Esophagus squamous epithelium (tissue), 5 donors: Measurements from ENCODE around the gene MICU2. TPM values are rescaled to one million over a fixed set of nuclear protein-coding genes. Genes with fewer than 3 reads are reported as not detected.

Experiments used
- DNase-seq: peaks from one replicate; lab custom pipeline; 2025; lab: John Stamatoyannopoulos, UW
- H3K27ac ChIP-seq, 4 donors: fragments of 200-600 bp; sonication (generic); one replicate each; pipeline ENCODE4 v1.5.1; 2016 to 2019; ENCODE audit warnings: mild to moderate bottlenecking in 1 of 4
- H3K27me3 ChIP-seq, 4 donors: fragments of 200-600 bp; sonication (generic); 1 replicate in 3 of 4; 2 replicates in 1 of 4; pipeline versions ENCODE4 v1.5.1 to v1.6.0; 2017 to 2021; ENCODE audit warnings: antibody characterized with exemption in 1 of 4
- H3K36me3 ChIP-seq, 3 donors: fragments of 200-600 bp; sonication (generic); one replicate each; pipeline ENCODE4 v1.5.1; 2016 to 2019
- H3K4me1 ChIP-seq, 3 donors: fragments of 200-600 bp; sonication (generic); one replicate each; pipeline ENCODE4 v1.5.1; 2017 to 2019
- H3K4me3 ChIP-seq, 4 donors: fragments of 200-600 bp; sonication (generic); 1 replicate in 3 of 4; 2 replicates in 1 of 4; pipeline ENCODE4 v1.5.1; 2016 to 2019; ENCODE audit warnings: mild to moderate bottlenecking in 2 of 4, moderate library complexity in 1 of 4
- H3K9me3 ChIP-seq, 3 donors: fragments of 200-600 bp; sonication (generic); one replicate each; pipeline ENCODE4 v1.5.1; 2016 to 2019
- POLR2A ChIP-seq, 4 donors: fragments of 450-650 bp; IDR thresholded peaks; one replicate each; pipeline ENCODE4 v1.6.1; 2017; ENCODE audit warnings: antibody characterized with exemption in 4 of 4, mild to moderate bottlenecking in 4 of 4, moderate library complexity in 3 of 4
- WGBS, 2 donors: methylation state at CpG; one replicate each; pipeline ENCODE4 v1.1.5; 2018; 5-methylcytosine and 5-hydroxymethylcytosine counted together
- intact Hi-C: fragments of 100-400 bp; cut with DNase I; formaldehyde crosslinking; loops from one replicate; pipeline ENCODE4 v1.15.0; 2022
- total RNA-seq, 4 donors: library from RNA; depleted of rRNA; stranded (reverse); fragments of >200 nt; gene quantifications; one replicate each; pipeline ENCODE4 v1.1.0, GENCODE V29; 2016
- TF ChIP-seq, protein P1 (sequence below), 6 experiments: fragments of 450-650 bp in 4 of 6; fragments of 200-600 bp in 2 of 6; sonication (generic) in 2 of 6; IDR thresholded peaks; one replicate each; pipeline ENCODE4 v1.5.1; 2016 to 2019; ENCODE audit warnings: antibody characterized with exemption in 6 of 6, mild to moderate bottlenecking in 4 of 6, moderate library complexity in 4 of 6
- donor health status: DM: yes; HTN: yes; CAD: no.

Gene MICU2
- total RNA-seq, 4 donors from 2014 or later: 48.4 to 61.6 (median 51.9) TPM

GRCh38 chr13:21619633-21620220, 15.8 kb upstream of the MICU2 start:
- TF ChIP-seq POLR2A (IDR thresholded peaks at IDR 0.05): no peak
- TF ChIP-seq, protein P1, sequence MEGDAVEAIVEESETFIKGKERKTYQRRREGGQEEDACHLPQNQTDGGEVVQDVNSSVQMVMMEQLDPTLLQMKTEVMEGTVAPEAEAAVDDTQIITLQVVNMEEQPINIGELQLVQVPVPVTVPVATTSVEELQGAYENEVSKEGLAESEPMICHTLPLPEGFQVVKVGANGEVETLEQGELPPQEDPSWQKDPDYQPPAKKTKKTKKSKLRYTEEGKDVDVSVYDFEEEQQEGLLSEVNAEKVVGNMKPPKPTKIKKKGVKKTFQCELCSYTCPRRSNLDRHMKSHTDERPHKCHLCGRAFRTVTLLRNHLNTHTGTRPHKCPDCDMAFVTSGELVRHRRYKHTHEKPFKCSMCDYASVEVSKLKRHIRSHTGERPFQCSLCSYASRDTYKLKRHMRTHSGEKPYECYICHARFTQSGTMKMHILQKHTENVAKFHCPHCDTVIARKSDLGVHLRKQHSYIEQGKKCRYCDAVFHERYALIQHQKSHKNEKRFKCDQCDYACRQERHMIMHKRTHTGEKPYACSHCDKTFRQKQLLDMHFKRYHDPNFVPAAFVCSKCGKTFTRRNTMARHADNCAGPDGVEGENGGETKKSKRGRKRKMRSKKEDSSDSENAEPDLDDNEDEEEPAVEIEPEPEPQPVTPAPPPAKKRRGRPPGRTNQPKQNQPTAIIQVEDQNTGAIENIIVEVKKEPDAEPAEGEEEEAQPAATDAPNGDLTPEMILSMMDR (IDR thresholded peaks at IDR 0.05): no peak

GRCh38 chr13:21616880-21617279, 12.9 kb upstream of the MICU2 start:
- no peaks in the 10 kb centered on the region for H3K4me1 ChIP-seq
- H3K27me3 ChIP-seq: peaks cover 0 to 19% (median 0%) of the 10 kb centered on the region in 4 donors
- 36 to 62% methylated on average over 2 to 3 of the region's 3 CpGs for WGBS, 2 donors
- DNase-seq: no peak
- intact Hi-C loops: no loop called here
- H3K9me3 ChIP-seq: no peaks in the 10 kb centered on the region
- no peak overlapping the region for H3K27ac ChIP-seq
- H3K36me3 ChIP-seq: no peaks in the 10 kb centered on the region
- no peak overlapping the region for H3K4me3 ChIP-seq
- TF ChIP-seq POLR2A (IDR thresholded peaks at IDR 0.05): no peak

More at GRCh38 chr13:21619633-21620220, 15.8 kb upstream of the MICU2 start:
- Histone ChIP-seq H3K27ac (no peak overlapping the region), H3K36me3 (no peaks in the 10 kb centered on the region), H3K4me3 (no peak overlapping the region), H3K27me3 (peaks cover 0 to 10% (median 0%) of the 10 kb centered on the region in 4 donors), H3K9me3 (no peaks in the 10 kb centered on the region), H3K4me1 (no peaks in the 10 kb centered on the region)
- WGBS, 2 donors: 58 to 68% methylated on average over 3 of the region's 3 CpGs
- intact Hi-C loops: no loop called here
- no peak for DNase-seq

- no peak overlapping the region for H3K4me3 ChIP-seq
- H3K36me3 ChIP-seq: no peaks in the 10 kb centered on the region
- peaks cover 0 to 19% (median 0%) of the 10 kb centered on the region in 4 donors for H3K27me3 ChIP-seq
- WGBS, 2 donors: 30 to 46% methylated on average over 5 of the region's 5 CpGs
- no peaks in the 10 kb centered on the region for H3K9me3 ChIP-seq
- no peak overlapping the region for H3K27ac ChIP-seq
- DNase-seq: no peak
- no peaks in the 10 kb centered on the region for H3K4me1 ChIP-seq
- no peak for TF ChIP-seq POLR2A (IDR thresholded peaks at IDR 0.05)
- TF ChIP-seq, protein P1 (IDR thresholded peaks at IDR 0.05): no peak
- intact Hi-C loops: no loop called here
These were observed 12.4 kb upstream of the MICU2 start for GRCh38 chr13:21616205-21616866.

DNA sequence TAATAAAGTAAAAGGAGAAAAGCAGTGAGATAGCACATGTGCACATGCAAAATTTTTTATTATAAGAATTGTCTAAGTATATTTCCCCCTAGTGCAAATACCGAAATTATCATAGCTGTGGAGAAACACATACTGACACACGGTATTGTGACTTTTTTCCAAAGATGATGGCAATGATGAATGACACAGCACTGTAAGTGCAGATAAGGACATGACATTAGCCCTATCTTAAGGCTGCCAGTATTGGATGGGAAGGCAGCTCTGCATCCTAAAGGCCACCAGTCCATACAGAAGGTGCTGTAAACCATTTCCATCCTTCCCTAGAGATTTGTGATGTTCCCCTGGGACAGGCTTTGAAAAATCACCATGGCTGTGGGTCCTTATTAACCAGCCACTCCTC, 11.5 kb upstream of the MICU2 start:
- 55 to 68% methylated on average over 2 of the region's 2 CpGs for WGBS, 2 donors
- no peak for DNase-seq
- Histone ChIP-seq H3K27ac (no peak overlapping the region), H3K4me3 (no peak overlapping the region), H3K36me3 (no peaks in the 10 kb centered on the region), H3K27me3 (peaks cover 0 to 21% (median 0%) of the 10 kb centered on the region in 4 donors), H3K9me3 (no peaks in the 10 kb centered on the region), H3K4me1 (no peaks in the 10 kb centered on the region)
- intact Hi-C loops: no loop called here
- no peak for TF ChIP-seq POLR2A (IDR thresholded peaks at IDR 0.05)
- TF ChIP-seq, protein P1 (IDR thresholded peaks at IDR 0.05): no peak

DNA sequence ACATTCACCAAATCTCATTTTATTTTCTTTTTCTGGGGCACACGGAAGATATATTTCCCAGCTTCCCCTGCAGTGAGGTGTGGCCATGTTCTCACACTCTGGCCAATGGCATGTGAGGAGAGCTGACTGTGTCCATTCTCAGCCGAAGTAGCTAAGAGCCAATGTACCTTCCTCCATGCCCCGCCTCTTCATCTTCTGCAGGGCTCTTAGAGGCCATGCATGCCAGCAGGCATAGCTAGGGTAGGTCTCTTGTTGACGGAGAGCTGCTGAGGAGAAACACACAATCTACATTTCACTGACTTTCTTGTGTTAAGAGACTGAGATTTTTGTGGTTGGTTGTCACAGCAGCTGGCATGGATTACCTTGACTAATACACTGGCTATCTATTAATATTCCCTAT, 9.8 kb upstream of the MICU2 start:
- Histone ChIP-seq H3K9me3 (no peaks in the 10 kb centered on the region), H3K36me3 (no peaks in the 10 kb centered on the region), H3K27ac (no peak overlapping the region), H3K4me3 (no peak overlapping the region), H3K27me3 (peaks cover 0 to 28% (median 0%) of the 10 kb centered on the region in 4 donors), H3K4me1 (no peaks in the 10 kb centered on the region)
- 75 to 80% methylated on average over 4 of the region's 4 CpGs for WGBS, 2 donors
- TF ChIP-seq, protein P1 (IDR thresholded peaks at IDR 0.05): no peak
- TF ChIP-seq POLR2A (IDR thresholded peaks at IDR 0.05): no peak
- no peak for DNase-seq
- intact Hi-C loops: no loop called here
